WI38 (cell line): ENCODE measurements around the gene MRC2.

Experiments used
- H3K4me3 ChIP-seq: 2 replicates; pipeline ENCODE4 v1.5.1; 2011; ENCODE audit warnings: low read depth, mild to moderate bottlenecking, control low read depth, low read length
- TF ChIP-seq, protein P1 (sequence below): IDR thresholded peaks from 2 replicates; pipeline ENCODE4 v1.5.1; 2012; ENCODE audit warnings: low read depth, mild to moderate bottlenecking, control low read depth, low read length

The MRC2 gene

DNA sequence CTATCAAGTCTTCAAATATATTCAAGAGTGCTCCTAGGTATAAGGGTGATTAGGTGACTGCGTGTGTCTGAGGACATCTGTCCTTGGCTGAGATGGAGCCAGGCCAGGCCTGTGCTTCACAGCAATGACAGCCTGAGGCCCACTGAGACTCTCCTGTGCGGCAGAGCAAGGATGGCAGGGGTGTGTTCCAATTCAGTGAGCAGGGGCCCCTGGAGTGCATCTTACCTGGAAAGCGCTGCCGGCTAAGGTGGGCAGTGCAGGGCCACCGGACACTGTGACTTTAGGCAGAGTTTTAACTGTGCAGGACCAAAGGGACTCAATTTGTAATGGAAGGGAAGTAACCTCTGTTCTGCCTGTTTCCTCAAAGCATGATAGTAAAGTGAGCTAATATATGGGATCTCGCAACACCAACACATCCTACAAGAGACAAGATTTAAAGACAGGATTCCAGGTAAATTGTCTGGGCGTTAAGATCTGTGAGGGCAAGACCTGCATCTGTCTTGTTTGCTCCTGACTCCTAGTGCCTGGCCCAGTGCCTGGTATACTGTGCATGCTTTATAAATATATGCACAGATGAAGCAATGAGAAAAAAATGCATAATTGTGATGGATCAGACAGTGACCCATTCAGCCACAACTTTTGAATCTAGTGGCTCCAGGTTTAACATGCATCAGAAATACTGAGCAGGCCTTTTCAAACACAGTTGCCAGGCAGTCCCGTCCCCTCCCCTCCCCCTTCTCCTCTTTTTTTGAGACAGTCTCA, 86.7 kb downstream of the MRC2 start:
- TF ChIP-seq, protein P1, sequence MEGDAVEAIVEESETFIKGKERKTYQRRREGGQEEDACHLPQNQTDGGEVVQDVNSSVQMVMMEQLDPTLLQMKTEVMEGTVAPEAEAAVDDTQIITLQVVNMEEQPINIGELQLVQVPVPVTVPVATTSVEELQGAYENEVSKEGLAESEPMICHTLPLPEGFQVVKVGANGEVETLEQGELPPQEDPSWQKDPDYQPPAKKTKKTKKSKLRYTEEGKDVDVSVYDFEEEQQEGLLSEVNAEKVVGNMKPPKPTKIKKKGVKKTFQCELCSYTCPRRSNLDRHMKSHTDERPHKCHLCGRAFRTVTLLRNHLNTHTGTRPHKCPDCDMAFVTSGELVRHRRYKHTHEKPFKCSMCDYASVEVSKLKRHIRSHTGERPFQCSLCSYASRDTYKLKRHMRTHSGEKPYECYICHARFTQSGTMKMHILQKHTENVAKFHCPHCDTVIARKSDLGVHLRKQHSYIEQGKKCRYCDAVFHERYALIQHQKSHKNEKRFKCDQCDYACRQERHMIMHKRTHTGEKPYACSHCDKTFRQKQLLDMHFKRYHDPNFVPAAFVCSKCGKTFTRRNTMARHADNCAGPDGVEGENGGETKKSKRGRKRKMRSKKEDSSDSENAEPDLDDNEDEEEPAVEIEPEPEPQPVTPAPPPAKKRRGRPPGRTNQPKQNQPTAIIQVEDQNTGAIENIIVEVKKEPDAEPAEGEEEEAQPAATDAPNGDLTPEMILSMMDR, result no peak

DNA sequence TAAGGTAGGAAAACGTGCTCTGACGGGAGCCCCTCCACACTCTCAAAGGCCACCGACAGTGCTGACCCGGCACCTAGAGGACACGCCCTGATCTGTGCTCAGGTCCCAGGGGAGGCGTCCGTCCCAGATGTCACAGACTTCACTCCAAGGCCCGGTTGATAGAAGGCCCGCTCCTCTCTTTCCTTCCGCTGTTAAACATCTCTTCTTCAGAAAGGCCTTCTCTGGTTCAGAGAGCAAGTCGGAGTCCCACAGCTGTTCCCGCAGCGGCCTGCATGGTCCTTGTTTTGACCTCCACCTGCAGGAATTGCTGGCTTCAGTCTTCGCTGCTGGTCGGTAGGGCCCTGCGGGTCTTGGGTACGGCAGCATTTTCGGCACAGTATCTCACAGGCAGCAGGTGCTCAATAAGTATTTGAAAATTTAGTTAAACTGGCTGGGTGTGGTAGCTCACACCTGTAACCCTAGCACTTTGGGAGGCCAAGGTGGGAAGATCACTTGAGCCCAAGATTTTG, 88.5 kb downstream of the MRC2 start:
- TF ChIP-seq, protein P1, result no peak
- no peak overlapping the region for H3K4me3 ChIP-seq

More for the DNA sequence above, 86.7 kb downstream of the MRC2 start:
- no peak overlapping the region for H3K4me3 ChIP-seq

DNA sequence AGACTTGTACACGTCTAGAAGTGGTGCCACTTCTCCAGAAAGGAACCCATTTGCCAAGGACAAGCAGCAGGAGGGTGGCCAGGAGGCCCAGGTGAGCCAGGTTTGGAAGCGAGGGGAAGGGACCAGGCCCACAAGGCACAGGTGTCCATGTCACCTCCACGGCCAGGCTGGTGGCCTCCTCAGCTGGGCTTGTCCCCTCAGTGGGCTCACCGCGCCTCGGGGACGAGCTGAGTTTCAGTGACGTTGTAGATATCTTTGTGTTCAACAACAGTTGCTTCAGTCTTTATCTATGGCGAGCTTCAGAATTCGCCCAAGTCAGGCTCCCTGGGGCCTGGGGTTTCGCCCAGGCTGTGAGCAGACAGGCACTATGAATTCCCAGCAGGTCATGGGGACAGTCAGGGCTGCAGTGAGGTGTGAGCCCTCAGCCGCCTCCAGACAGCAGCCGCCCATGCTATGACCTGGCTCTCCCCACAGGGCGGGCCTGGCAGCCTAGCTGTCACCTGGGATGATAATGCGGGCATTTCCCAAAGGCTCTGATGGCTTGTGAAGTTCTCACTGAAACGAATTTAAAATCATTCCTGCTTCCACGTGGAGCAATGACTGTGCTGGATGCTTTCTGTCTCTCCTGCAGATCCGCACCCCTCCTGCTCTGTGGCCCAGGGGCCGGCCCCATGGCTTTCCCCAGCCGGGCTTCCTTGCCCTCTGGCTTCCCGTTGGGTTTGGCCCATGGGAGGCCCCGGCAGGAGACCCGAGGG, 89.5 kb downstream of the MRC2 start:
- H3K4me3 ChIP-seq, result no peak overlapping the region
- TF ChIP-seq, protein P1, result no peak

DNA sequence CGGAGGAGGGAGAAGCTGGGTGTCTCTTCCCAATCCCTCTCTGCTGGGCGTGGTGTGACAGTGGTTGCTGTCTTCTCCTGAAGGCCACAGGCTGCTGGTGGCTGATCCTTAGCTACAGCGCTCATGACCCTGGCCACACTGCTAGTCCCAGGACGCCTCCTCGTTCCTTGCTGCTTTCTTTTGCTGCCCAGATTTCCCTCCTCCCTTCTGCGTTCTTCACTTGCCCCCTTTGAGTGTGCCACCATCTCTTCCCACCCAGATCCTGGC, 90.1 kb downstream of the MRC2 start:
- no peak overlapping the region for H3K4me3 ChIP-seq
- TF ChIP-seq, protein P1, result no peak

DNA sequence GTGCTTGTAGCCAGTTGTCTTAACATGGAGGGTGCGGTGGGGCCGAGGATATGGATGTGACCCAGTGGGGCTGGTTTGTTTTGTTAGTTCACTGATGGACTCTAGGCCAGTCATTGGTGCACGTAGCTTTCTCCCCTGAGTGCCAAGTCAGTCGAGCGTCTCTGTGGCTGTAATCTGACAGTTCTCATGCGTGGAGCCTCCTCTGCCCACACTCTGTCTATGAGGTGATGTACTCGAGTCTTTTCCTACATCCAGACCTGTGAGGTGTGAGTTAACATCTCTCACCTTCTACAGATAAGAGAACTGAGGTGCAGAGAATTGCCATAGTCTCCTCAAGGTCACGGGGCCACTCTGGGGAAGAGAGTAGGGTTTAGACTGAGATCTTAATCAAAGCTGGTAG, 90.4 kb downstream of the MRC2 start:
- TF ChIP-seq, protein P1, result no peak

DNA sequence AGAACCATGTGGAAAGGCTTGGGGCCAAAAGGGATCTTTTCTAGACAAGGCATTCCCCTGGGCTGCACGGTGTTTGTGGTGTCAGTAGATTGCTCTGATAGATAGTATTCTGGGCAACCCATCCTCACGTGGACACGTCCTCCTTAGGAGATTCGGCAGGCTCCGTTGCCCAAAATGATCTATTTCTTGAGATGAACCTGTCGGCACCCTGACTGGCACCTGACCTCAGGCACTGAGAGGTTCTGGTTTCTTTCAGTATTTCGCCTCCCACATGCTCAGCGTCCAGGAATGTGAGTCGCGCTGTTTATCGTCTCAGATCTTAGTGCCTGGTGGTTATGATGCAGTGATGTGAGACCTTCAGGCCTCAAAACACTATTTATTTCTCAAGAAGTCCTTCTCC, 91.0 kb downstream of the MRC2 start:
- TF ChIP-seq, protein P1, result no peak
- H3K4me3 ChIP-seq, result no peak overlapping the region

More for the DNA sequence above, 90.4 kb downstream of the MRC2 start:
- no peak overlapping the region for H3K4me3 ChIP-seq

DNA sequence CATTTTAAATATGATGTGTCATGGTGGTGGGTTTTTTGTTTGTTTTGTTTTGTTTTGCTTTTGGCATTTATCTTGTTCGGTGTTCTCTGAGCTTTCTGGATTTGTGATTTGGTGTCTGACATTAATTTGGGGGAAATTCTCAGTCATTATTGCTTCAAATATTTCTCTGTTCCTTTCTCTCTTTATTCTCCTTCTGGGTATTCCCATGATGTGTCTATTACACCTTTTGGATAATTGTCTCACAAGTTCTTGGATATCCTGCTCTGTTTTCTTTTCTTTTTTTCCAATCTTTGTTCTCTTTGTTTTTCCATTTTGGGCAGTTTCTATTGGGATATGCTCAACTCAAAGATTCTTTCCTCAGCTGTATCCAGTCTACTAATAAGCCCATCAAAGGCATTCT, 92.1 kb downstream of the MRC2 start:
- TF ChIP-seq, protein P1, result no peak

More for the DNA sequence above, 92.1 kb downstream of the MRC2 start:
- no peak overlapping the region for H3K4me3 ChIP-seq
